Activated CD8-positive, alpha-beta memory T cell treated with anti-CD3 and anti-CD28 coated beads, Interleukin-2, amount 50 U/mL, for 24 hours (primary cell): Measurements from ENCODE around the gene TELO2.

ENCODE experiments used
- DNase-seq: peaks from one replicate; pipeline ENCODE4 v3.0.0-alpha.2; 2020; ENCODE audit errors: extremely low read depth

The TELO2 gene

DNA sequence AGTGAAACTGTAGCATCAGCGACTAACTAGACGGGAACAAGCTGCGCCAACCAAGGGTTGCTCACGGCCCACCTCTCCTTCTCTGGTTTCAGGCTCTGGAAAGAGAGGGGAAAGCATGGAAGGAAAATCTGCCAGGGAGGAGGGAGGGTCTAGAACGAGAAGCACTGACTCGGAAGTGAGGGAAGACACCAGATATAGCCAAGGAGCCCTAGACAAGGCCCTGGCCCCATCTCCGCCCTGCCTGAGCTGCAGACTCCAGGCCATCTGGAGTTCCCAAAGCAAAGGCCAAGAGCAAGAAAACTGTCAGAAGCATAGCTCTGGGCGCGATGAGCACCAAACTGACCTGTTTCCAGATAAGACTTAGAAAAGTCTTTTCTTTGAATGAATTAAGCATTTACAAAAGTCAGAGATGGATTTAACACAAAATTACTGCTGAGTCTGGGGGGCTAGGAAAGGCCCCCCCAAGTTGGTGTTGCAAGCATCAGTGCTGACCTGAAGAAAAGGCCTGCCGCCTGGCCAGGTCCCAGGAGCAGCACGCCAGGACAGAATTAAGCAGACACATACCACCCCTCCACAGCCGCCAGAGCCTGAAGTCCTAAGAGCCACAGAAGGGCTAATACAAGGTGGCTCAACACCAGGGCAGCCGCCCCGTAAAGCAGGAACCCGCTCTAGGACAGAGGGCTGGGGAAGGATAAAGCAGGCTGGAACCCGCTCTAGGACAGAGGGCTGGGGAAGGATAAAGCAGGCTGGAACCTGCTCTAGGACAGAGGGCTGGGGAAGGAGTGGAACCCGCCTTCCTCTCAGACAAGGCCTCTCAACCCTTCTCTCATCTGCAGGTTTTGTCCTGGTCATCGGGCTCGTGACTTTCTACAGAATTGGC is 61.0 kb downstream of the TELO2 start:
- no peak for DNase-seq

DNA sequence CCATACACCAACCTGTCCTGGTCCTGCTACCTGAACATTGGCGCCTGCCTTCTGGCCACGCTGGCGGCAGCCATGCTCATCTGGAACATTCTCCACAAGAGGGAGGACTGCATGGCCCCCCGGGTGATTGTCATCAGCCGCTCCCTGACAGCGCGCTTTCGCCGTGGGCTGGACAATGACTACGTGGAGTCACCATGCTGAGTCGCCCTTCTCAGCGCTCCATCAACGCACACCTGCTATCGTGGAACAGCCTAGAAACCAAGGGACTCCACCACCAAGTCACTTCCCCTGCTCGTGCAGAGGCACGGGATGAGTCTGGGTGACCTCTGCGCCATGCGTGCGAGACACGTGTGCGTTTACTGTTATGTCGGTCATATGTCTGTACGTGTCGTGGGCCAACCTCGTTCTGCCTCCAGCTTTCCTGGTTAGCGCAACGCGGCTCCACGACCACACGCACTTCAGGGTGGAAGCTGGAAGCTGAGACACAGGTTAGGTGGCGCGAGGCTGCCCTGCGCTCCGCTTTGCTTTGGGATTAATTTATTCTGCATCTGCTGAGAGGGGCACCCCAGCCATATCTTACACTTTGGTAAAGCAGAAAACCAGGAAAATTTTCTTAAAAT is 61.8 kb downstream of the TELO2 start:
- no peak for DNase-seq

- no peak for DNase-seq
These were observed 63.1 kb downstream of the TELO2 start for GRCh38 chr16:1556254-1556653.

GRCh38 chr16:1557074-1557473 is 63.9 kb downstream of the TELO2 start:
- DNase-seq, result no peak

GRCh38 chr16:1557576-1557975 is 64.4 kb downstream of the TELO2 start:
- no peak for DNase-seq

DNA sequence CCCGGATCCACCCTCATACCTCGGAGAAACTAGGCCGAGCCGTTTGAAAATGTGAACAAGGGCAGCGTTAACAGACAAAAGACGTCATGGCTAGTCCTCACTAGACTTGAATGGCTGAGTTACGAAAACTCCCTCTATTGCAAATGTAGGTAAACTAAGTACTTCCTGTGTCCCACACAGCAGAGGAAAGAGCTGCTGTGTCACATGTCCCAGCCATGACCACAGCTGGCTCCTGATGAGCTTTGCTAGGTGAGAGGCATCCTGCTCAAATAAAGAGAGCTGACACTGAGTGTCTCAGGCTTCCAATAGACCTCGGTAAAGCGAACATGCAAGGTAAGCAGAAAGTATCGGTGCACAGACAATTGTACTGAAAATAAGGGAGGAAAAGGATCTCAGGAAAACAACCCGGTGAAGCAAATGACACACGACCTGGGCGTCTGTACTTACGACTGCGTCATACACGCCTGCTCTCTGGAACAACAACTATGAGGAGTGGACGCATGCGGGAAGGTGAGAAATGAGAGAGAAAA is 66.4 kb downstream of the TELO2 start:
- no peak for DNase-seq
